ENCODE results near the gene GALNT2. TPM values are rescaled to one million over a fixed set of nuclear protein-coding genes. Genes with fewer than 3 reads are reported as not detected.

GALNT2 gene
- total and polyA plus RNA-seq, 10 of the 15 experiments (the other 5 are each of a cell fraction or from before 2014, with no cell fraction given), result 0.52 to 27.7 (median 16.3) TPM

GRCh38 chr1:230149751-230150584, 82.9 kb downstream of the GALNT2 start (continued):
- peak in 2 of 3 experiments; percentile 17 to 35; a peak in 3 of 6 replicates for TF ChIP-seq CTCF (IDR thresholded peaks at IDR 0.05 in 2 of 3, conservative IDR thresholded peaks at IDR 0.05 in 1 of 3; ENCODE audit: control insufficient read depth in 2 of 3, extremely low read depth in 1 of 3, insufficient read depth in 1 of 3, low read depth in 3 of 3, low read length in 3 of 3)
- no peak for TF ChIP-seq BCL11A (IDR thresholded peaks at IDR 0.05; ENCODE audit: low read depth, low read length)
- TF ChIP-seq STAT1 (conservative IDR thresholded peaks at IDR 0.05), result no peak
- 0 out of 2 replicates have a peak, but pooled peaks have one; percentile 3 for TF ChIP-seq GATAD2B (conservative IDR thresholded peaks at IDR 0.05; ENCODE audit: low read depth)
- TF ChIP-seq E2F4 (IDR thresholded peaks at IDR 0.05; ENCODE audit: low read depth, low read length), result no peak
- no peak for TF ChIP-seq TCF3 (IDR thresholded peaks at IDR 0.05; ENCODE audit: borderline replicate concordance, insufficient read depth, low read depth, low read length)
- no peak for TF ChIP-seq PRDM15 (CRISPR knock-in tag; IDR thresholded peaks at IDR 0.05)
- peak; percentile 59 for TF ChIP-seq IKZF1 (conservative IDR thresholded peaks at IDR 0.05)
- TF ChIP-seq CEBPZ (IDR thresholded peaks at IDR 0.05; ENCODE audit: low read depth, low read length), result no peak
- TF ChIP-seq ETV6 (conservative IDR thresholded peaks at IDR 0.05 in 1 of 2, IDR thresholded peaks at IDR 0.05 in 1 of 2; ENCODE audit: borderline replicate concordance in 1 of 2, low read depth in 1 of 2), result peak in 1 of 2 experiments; percentile 18; a peak in 1 of 4 replicates
- 0 out of 2 replicates have a peak, but pooled peaks have one; percentile 33 for TF ChIP-seq NFIC (IDR thresholded peaks at IDR 0.05; ENCODE audit: low read depth, low read length)
- 0 out of 2 replicates have a peak, but pooled peaks have one; percentile 39 for TF ChIP-seq ZBED1 (IDR thresholded peaks at IDR 0.05; ENCODE audit: borderline replicate concordance)
- peak; percentile 28 for TF ChIP-seq MEF2B (IDR thresholded peaks at IDR 0.05; ENCODE audit: partially characterized antibody, poor library complexity, severe bottlenecking)
- TF ChIP-seq IKZF2 (IDR thresholded peaks at IDR 0.05), result peak; percentile 65 to 80; a peak in 3 of 4 replicates
- no peak for TF ChIP-seq ZNF217 (IDR thresholded peaks at IDR 0.05)
- no peak for TF ChIP-seq SREBF2 (IDR thresholded peaks at IDR 0.05; ENCODE audit: low read length)
- no peak for TF ChIP-seq HCFC1 (IDR thresholded peaks at IDR 0.05; ENCODE audit: low read length)
- no peak for TF ChIP-seq CBFB (IDR thresholded peaks at IDR 0.05; ENCODE audit: low read depth)
- no peak for TF ChIP-seq NFYB (IDR thresholded peaks at IDR 0.05; ENCODE audit: insufficient read depth, low read depth, low read length)
